Endothelial cell of umbilical vein (primary cell): ENCODE data around the gene ECE2. TPM values are rescaled to one million over a fixed set of nuclear protein-coding genes. Genes with fewer than 3 reads are reported as not detected.

Experiments used
- BruUV-seq: library from RNA; stranded (reverse); fragments of 400-500 nt; replicated peaks from 2 replicates; lab custom pipeline; 2021; lab: Mats Ljungman, UMichigan
- CTCF ChIA-PET: fragments of 300-600, 350-600 bp; sonication (Branson Sonifier 250); formaldehyde crosslinking; loops from one replicate; lab custom pipeline; 2021; ENCODE audit warnings: antibody characterized with exemption, inconsistent platforms; lab: Charles Lee
- POLR2A ChIA-PET: fragments of 300-600, 350-600 bp; sonication (Branson Sonifier 250); formaldehyde crosslinking; loops from one replicate; lab custom pipeline; 2021; ENCODE audit warnings: antibody characterized with exemption, inconsistent platforms; lab: Charles Lee
- DNase-seq: peaks from one replicate; pipeline ENCODE4 v3.0.0-alpha.2; 2011; ENCODE audit warnings: low read depth, low spot score
- FAIRE-seq: peaks from 2 replicates; lab custom pipeline; 2011; peaks lifted over from hg19 to GRCh38; lab: Jason Lieb, UNC
- H2AFZ ChIP-seq: 2 replicates; pipeline ENCODE4 v1.6.0; 2012; ENCODE audit warnings: low read depth, low read length, control low read depth, inconsistent platforms
- H3K27ac ChIP-seq: 2 replicates; pipeline ENCODE4 v1.5.1; 2011; ENCODE audit warnings: low read depth, mild to moderate bottlenecking, control low read depth, low read length, moderate library complexity; ENCODE audit not compliant: insufficient read depth
- H3K27me3 ChIP-seq, 2 experiments: 2 replicates each; pipeline versions ENCODE4 v1.6.0 to v1.6.1; 2011; ENCODE audit warnings: low read length in 2 of 2, mixed read lengths in 1 of 2; ENCODE audit not compliant: control insufficient read depth in 2 of 2, insufficient read depth in 2 of 2
- H3K36me3 ChIP-seq, 2 experiments: 2 replicates in 1 of 2; 3 replicates in 1 of 2; pipeline ENCODE4 v1.5.1; 2011; ENCODE audit warnings: low read length in 2 of 2, mild to moderate bottlenecking in 1 of 2, moderate library complexity in 1 of 2; ENCODE audit not compliant: control insufficient read depth in 2 of 2, insufficient read depth in 2 of 2; ENCODE audit errors: extremely low read depth in 1 of 2
- H3K4me1 ChIP-seq: 3 replicates; pipeline ENCODE4 v1.5.1; 2011; ENCODE audit warnings: mild to moderate bottlenecking, low read length; ENCODE audit not compliant: control insufficient read depth, insufficient read depth; ENCODE audit errors: extremely low read depth
- H3K4me2 ChIP-seq: 2 replicates; pipeline ENCODE4 v1.6.1; 2011; ENCODE audit warnings: low read length, control low read depth, mixed read lengths; ENCODE audit not compliant: insufficient read depth
- H3K4me3 ChIP-seq, 3 experiments: fragments of 200-600 bp in 1 of 3; sonication (generic), shearing (Covaris generic) in 1 of 3; replicated peaks in 1 of 3; 2 replicates each; pipeline ENCODE4 v1.5.1; 2011 to 2016; ENCODE audit warnings: control low read depth in 3 of 3, low read length in 3 of 3, mild to moderate bottlenecking in 2 of 3, inconsistent platforms in 1 of 3, low read depth in 1 of 3, moderate library complexity in 1 of 3; ENCODE audit not compliant: insufficient read depth in 1 of 3
- H3K79me2 ChIP-seq: 2 replicates; pipeline ENCODE4 v1.6.0; 2012; ENCODE audit warnings: low read length, inconsistent platforms; ENCODE audit not compliant: control insufficient read depth, insufficient read depth
- H3K9ac ChIP-seq: replicated peaks from 2 replicates; pipeline ENCODE3; 2011; ENCODE audit warnings: low read length, control low read depth; ENCODE audit not compliant: insufficient read depth; ENCODE audit errors: extremely low read depth
- H3K9me1 ChIP-seq: replicated peaks from 3 replicates; pipeline ENCODE4 v1.6.0; 2011; ENCODE audit warnings: mild to moderate bottlenecking, low read length; ENCODE audit not compliant: control insufficient read depth, insufficient read depth; ENCODE audit errors: extremely low read depth
- H3K9me3 ChIP-seq: replicated peaks from 2 replicates; pipeline ENCODE4 v1.5.1; 2012; ENCODE audit warnings: low read length, inconsistent platforms; ENCODE audit not compliant: control insufficient read depth, insufficient read depth
- H4K20me1 ChIP-seq: replicated peaks from 2 replicates; pipeline ENCODE3; 2011; ENCODE audit warnings: mild to moderate bottlenecking, low read length; ENCODE audit not compliant: control insufficient read depth, insufficient read depth; ENCODE audit errors: extremely low read depth
- CTCF ChIP-seq, 2 donors: IDR thresholded peaks; 1 replicate in 1 of 2; 2 replicates in 1 of 2; pipeline ENCODE4 v1.5.1; 2011; ENCODE audit warnings: low read length in 2 of 2, mild to moderate bottlenecking in 2 of 2, moderate library complexity in 2 of 2, control low read depth in 1 of 2, inconsistent platforms in 1 of 2, low read depth in 1 of 2; ENCODE audit not compliant: insufficient read depth in 1 of 2; ENCODE audit errors: extremely low read depth in 1 of 2
- EZH2 ChIP-seq: IDR thresholded peaks from 2 replicates; pipeline ENCODE4 v1.6.1; 2012; ENCODE audit warnings: borderline replicate concordance, low read depth, mild to moderate bottlenecking, moderate library complexity, low read length, inconsistent platforms; ENCODE audit not compliant: severe bottlenecking
- FOS ChIP-seq: IDR thresholded peaks from 2 replicates; pipeline ENCODE4 v1.6.1; 2011; ENCODE audit warnings: mild to moderate bottlenecking, low read length, moderate library complexity, borderline replicate concordance; ENCODE audit not compliant: insufficient read depth
- GATA2 ChIP-seq: IDR thresholded peaks from 2 replicates; pipeline ENCODE4 v1.7.0; 2011; ENCODE audit warnings: low read depth, mild to moderate bottlenecking, moderate library complexity, mixed read lengths, low read length; ENCODE audit not compliant: insufficient read length, insufficient read depth
- JUN ChIP-seq: IDR thresholded peaks from 2 replicates; pipeline ENCODE4 v1.6.1; 2011; ENCODE audit warnings: borderline replicate concordance, low read depth; ENCODE audit not compliant: insufficient read length, insufficient read depth
- MAX ChIP-seq: IDR thresholded peaks from 2 replicates; pipeline ENCODE4 v1.6.1; 2011; ENCODE audit not compliant: insufficient read depth, insufficient read length
- MYC ChIP-seq: IDR thresholded peaks from one replicate; pipeline ENCODE4 v1.6.1; 2011; ENCODE audit warnings: mild to moderate bottlenecking, low read depth, low read length
- POLR2A ChIP-seq: IDR thresholded peaks from 2 replicates; pipeline ENCODE4 v1.6.1; 2012; ENCODE audit warnings: low read depth, mild to moderate bottlenecking, control low read depth, low read length
- POLR2AphosphoS5 ChIP-seq: IDR thresholded peaks from 2 replicates; pipeline ENCODE4 v1.6.1; 2012; ENCODE audit warnings: low read depth, mild to moderate bottlenecking, control low read depth, low read length, moderate library complexity; ENCODE audit not compliant: insufficient read depth
- dilution Hi-C: fragments of 300-500 bp; cut with MboI; formaldehyde crosslinking; loops from one replicate; pipeline ENCODE4 v1.15.0; 2019; ENCODE audit warnings: low sequenced_read_pairs; ENCODE audit not compliant: extremely low pct_ligation_motif_present
- intact Hi-C: fragments of 100-400 bp; cut with micrococcal nuclease; formaldehyde crosslinking; loops from one replicate; pipeline ENCODE4 v1.10.0; 2022
- polyA plus RNA-seq, 4 experiments: library from polyadenylated mRNA; depleted of rRNA in 3 of 4; stranded (reverse) in 3 of 4; unstranded in 1 of 4; fragments of >200 nt; gene quantifications; 2 replicates each; pipeline versions ENCODE4 v1.2.1 to v1.2.3, GENCODE V29; 2011 to 2012; ENCODE audit warnings: missing spikeins in 1 of 4
- total RNA-seq: library from RNA; stranded (reverse); gene quantifications from 2 replicates; pipeline ENCODE4 v1.2.3, GENCODE V29; 2021

Gene ECE2
- total and polyA plus RNA-seq, 2 donors (not counting 3 experiments of a cell fraction or from before 2014, with no cell fraction given) = not detected

GRCh38 chr3:184332370-184333090 is 56.7 kb downstream of the ECE2 start:
- Histone ChIP-seq H3K27me3 (no peaks in the 10 kb centered on the region), H4K20me1 (no peaks in the 10 kb centered on the region), H3K4me2 (peak overlapping the region; percentile 48), H3K9me3 (no peaks in the 10 kb centered on the region), H3K9ac (peak overlapping the region; percentile 81), H3K9me1 (no peaks in the 10 kb centered on the region), H2AFZ (no peak overlapping the region), H3K79me2 (peaks cover 31% of the 10 kb centered on the region), H3K27ac (peak overlapping the region; percentile 99), H3K36me3 (peaks cover 32 to 40% of the 10 kb centered on the region in 2 experiments), H3K4me1 (peaks cover 60% of the 10 kb centered on the region), H3K4me3 (peak overlapping the region in 1 of 3 experiments; percentile 9)
- CTCF ChIA-PET = no interaction called here
- dilution Hi-C loops (no loop called here), intact Hi-C loops (loop anchor here (1.0 to 10.0 kb wide), 5 partner anchors 12 to 1602 kb away; partner anchors contain the start of genes PSMD2 and TRA2B)
- peak; percentile 99 for FAIRE-seq
- POLR2A ChIA-PET = interaction anchor here (0.6 kb wide), 1 partner anchor 16 kb away, joined by 3 read pairs; no protein-coding TSS in a partner anchor
- peak; percentile 96 for DNase-seq
- TF ChIP-seq EZH2 = no peak
- no peak for TF ChIP-seq CTCF (IDR thresholded peaks at IDR 0.05; ENCODE audit: extremely low read depth in 1 of 2, insufficient read depth in 1 of 2, low read depth in 1 of 2, low read length in 2 of 2)
- peak; percentile 61 for TF ChIP-seq POLR2AphosphoS5
- no peak for TF ChIP-seq GATA2
- peak; percentile 76 for TF ChIP-seq FOS
- peak; percentile 16 for TF ChIP-seq MYC
- peak; percentile 46 for TF ChIP-seq MAX
- no peak for TF ChIP-seq POLR2A
- TF ChIP-seq JUN = peak; percentile 92
- no TSS peak for BruUV-seq
